ENCODE results near the gene THEM4.

Gene THEM4

GRCh38 chr1:151948506-151948905, 39.2 kb upstream of the THEM4 start:
- no peak for DNase-seq (ENCODE audit: low spot score)
- TF ChIP-seq, protein P1, sequence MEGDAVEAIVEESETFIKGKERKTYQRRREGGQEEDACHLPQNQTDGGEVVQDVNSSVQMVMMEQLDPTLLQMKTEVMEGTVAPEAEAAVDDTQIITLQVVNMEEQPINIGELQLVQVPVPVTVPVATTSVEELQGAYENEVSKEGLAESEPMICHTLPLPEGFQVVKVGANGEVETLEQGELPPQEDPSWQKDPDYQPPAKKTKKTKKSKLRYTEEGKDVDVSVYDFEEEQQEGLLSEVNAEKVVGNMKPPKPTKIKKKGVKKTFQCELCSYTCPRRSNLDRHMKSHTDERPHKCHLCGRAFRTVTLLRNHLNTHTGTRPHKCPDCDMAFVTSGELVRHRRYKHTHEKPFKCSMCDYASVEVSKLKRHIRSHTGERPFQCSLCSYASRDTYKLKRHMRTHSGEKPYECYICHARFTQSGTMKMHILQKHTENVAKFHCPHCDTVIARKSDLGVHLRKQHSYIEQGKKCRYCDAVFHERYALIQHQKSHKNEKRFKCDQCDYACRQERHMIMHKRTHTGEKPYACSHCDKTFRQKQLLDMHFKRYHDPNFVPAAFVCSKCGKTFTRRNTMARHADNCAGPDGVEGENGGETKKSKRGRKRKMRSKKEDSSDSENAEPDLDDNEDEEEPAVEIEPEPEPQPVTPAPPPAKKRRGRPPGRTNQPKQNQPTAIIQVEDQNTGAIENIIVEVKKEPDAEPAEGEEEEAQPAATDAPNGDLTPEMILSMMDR (IDR thresholded peaks at IDR 0.05): no peak
- Histone ChIP-seq H3K4me3 (no peak overlapping the region), H3K27ac (no peak overlapping the region)

DNA sequence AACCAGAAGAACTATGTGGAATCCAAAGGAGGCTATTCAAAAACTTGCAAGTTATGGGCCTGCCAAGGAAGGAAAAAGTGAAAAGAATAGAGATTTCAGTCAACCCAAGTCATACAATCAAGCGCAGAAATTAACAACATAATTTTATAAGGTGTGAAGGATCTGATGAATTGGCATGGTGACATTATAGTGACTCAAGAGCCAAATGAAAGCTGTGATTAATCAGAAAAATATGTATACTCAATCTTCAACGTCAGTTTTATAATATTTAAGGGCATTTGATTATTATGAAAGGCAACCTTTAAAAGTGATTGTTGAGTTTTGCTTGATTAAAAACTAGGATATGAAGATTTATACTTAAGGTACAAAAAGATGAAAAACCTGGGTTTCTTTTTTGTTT, 37.8 kb upstream of the THEM4 start:
- H3K4me3 ChIP-seq: no peak overlapping the region
- TF ChIP-seq, protein P1 (IDR thresholded peaks at IDR 0.05): no peak
- no peak for DNase-seq (ENCODE audit: low spot score)
- peak overlapping the region in 1 of 2 donors; percentile 85 for H3K27ac ChIP-seq

- H3K4me3 ChIP-seq: peak overlapping the region; percentile 21
Measured at GRCh38 chr1:151945725-151946722, 36.7 kb upstream of the THEM4 start.

GRCh38 chr1:151944857-151945575, 35.7 kb upstream of the THEM4 start:
- no peak for DNase-seq (ENCODE audit: low spot score)
- TF ChIP-seq, protein P1 (IDR thresholded peaks at IDR 0.05): no peak
- H3K27ac ChIP-seq: peak overlapping the region; percentile 64 to 85
- H3K4me3 ChIP-seq: no peak overlapping the region

More at GRCh38 chr1:151945725-151946722, 36.7 kb upstream of the THEM4 start:
- peak; percentile 91 for DNase-seq (ENCODE audit: low spot score)
- peak overlapping the region; percentile 64 to 85 for H3K27ac ChIP-seq
- TF ChIP-seq, protein P1 (IDR thresholded peaks at IDR 0.05): no peak

GRCh38 chr1:151944126-151944856, 35.0 kb upstream of the THEM4 start:
- TF ChIP-seq, protein P1 (IDR thresholded peaks at IDR 0.05): no peak
- no peak for DNase-seq (ENCODE audit: low spot score)
- peak overlapping the region in 1 of 2 donors; percentile 85 for H3K27ac ChIP-seq
- H3K4me3 ChIP-seq: no peak overlapping the region

GRCh38 chr1:151943591-151943990, 34.3 kb upstream of the THEM4 start:
- TF ChIP-seq, protein P1 (IDR thresholded peaks at IDR 0.05): no peak
- no peak for DNase-seq (ENCODE audit: low spot score)
- Histone ChIP-seq H3K27ac (no peak overlapping the region), H3K4me3 (no peak overlapping the region)

All from coronary artery (tissue), 2 donors.